Stimulated activated CD8-positive, alpha-beta memory T cell treated with anti-CD3 and anti-CD28 coated beads, Interleukin-12 subunit alpha, Interleukin-12 subunit beta, amount 100 ng/mL, for 24 hours (primary cell): ENCODE measurements around the gene ING4.

Experiments used
- DNase-seq: peaks from one replicate; pipeline ENCODE4 v3.0.0-alpha.2; 2020; ENCODE audit errors: extremely low read depth

The ING4 gene

GRCh38 chr12:6635856-6636531 is 26.9 kb downstream of the ING4 start, which contains the start of gene LPAR5:
Gene LPAR5 (minus strand): TSS chr12:6635959. CDS start chr12:6621248, 14,711 bp downstream.
- no peak for DNase-seq

- peak; percentile 47 for DNase-seq
Measured at GRCh38 chr12:6635375-6635855, 27.5 kb downstream of the ING4 start.

- DNase-seq = no peak
Measured at GRCh38 chr12:6632026-6632983, 30.6 kb downstream of the ING4 start.

GRCh38 chr12:6631549-6631961 is 31.4 kb downstream of the ING4 start:
- no peak for DNase-seq

GRCh38 chr12:6630736-6631135 is 32.2 kb downstream of the ING4 start:
- DNase-seq = no peak

GRCh38 chr12:6627616-6628015 is 35.3 kb downstream of the ING4 start:
- no peak for DNase-seq

GRCh38 chr12:6626654-6627283 is 36.1 kb downstream of the ING4 start:
- no peak for DNase-seq

GRCh38 chr12:6620885-6621274 is 42.0 kb downstream of the ING4 start:
- DNase-seq = no peak

GRCh38 chr12:6620137-6620884 is 42.6 kb downstream of the ING4 start:
- no peak for DNase-seq

GRCh38 chr12:6618483-6619225 is 44.3 kb downstream of the ING4 start:
- DNase-seq = no peak

- no peak for DNase-seq
Measured at GRCh38 chr12:6615802-6616201, 47.1 kb downstream of the ING4 start.

GRCh38 chr12:6614513-6615172 is 48.3 kb downstream of the ING4 start:
- no peak for DNase-seq

GRCh38 chr12:6613776-6614512 is 49.0 kb downstream of the ING4 start:
- no peak for DNase-seq

- no peak for DNase-seq
Measured at GRCh38 chr12:6613015-6613775, 49.7 kb downstream of the ING4 start.

GRCh38 chr12:6612652-6613014 is 50.3 kb downstream of the ING4 start:
- no peak for DNase-seq

GRCh38 chr12:6612247-6612646 is 50.7 kb downstream of the ING4 start:
- no peak for DNase-seq

GRCh38 chr12:6608592-6609281 is 54.2 kb downstream of the ING4 start:
- no peak for DNase-seq
